Measurements from ENCODE around the gene DLST.

Gene DLST

DNA sequence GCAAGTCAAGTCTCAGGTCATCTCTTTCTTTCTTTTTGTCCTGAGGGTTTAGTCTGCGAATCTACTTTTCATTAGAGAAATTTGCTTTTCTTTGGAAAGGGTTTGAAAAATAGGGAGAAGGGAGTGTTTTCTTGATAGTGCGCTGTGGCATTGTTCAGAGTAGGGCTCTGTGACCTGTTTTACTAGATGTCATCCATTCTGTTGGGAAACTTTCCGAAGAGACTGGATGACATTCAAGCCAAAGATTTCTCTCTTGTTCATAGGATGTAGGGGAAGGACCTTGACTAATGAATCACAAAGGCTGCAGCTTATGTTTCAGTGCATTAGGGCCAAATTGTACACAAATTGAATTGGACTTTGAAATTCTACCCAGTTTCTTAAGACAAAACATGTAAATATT, 14.7 kb downstream of the DLST start:
- DNase-seq (ENCODE audit: low read depth in 3 of 3) = no peak

DNA sequence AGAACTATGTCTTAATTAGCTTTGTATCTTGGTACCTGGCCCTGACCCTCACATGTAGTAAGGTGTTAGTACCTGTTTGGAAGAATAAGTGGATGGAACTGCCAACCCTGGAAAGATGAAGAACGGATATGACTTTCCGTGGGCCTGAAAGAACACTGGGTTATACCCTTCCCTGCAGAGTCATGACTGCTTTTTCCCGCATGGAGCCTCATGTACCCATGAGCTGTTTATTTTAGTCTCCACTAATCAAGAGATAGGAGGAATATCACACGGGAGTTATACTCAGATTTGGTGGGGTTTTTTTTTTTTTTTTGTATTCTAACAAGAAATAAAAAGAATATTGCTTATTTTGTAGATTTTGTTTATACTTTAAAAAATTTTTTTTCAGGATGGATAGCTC, 15.9 kb downstream of the DLST start:
- no peak for DNase-seq (ENCODE audit: low read depth in 3 of 3)

DNA sequence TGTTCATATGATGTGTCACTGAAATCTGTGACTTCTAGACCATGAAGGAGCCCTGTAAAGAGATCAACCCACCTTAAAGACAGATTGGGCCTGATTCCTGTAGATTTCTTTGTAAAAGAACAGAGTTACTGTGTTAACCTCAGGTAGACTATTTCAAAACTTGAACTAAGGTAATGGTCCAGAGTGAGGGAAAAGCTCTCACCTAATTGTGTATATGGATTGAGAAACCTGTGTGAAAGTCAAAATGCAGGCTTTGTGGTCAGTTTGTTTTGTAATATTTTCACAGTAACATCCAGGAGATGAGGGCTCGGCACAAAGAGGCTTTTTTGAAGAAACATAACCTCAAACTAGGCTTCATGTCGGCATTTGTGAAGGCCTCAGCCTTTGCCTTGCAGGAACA, 16.4 kb downstream of the DLST start:
- DNase-seq (ENCODE audit: low read depth in 3 of 3) = no peak

DNA sequence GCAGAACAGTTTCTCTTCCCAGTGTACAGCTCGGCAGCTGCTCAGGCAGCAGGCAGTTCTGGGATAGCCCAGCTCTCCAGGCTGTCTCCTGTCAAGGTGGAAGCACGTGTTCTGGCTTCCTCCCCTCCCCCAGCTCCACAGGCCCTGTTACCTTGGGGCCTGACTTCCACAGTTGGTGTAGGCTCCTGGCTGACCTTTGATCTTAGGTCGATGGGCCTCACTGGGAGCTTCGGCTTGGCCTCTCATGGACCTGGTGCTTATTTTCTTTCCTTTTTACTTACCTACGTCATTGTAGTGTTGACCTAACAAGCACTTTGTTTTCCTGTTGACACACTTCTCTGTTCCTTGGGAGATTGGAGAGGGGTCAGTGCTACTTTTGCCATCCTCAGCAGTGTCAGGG, 17.0 kb downstream of the DLST start:
- no peak for DNase-seq (ENCODE audit: low read depth in 3 of 3)

DNA sequence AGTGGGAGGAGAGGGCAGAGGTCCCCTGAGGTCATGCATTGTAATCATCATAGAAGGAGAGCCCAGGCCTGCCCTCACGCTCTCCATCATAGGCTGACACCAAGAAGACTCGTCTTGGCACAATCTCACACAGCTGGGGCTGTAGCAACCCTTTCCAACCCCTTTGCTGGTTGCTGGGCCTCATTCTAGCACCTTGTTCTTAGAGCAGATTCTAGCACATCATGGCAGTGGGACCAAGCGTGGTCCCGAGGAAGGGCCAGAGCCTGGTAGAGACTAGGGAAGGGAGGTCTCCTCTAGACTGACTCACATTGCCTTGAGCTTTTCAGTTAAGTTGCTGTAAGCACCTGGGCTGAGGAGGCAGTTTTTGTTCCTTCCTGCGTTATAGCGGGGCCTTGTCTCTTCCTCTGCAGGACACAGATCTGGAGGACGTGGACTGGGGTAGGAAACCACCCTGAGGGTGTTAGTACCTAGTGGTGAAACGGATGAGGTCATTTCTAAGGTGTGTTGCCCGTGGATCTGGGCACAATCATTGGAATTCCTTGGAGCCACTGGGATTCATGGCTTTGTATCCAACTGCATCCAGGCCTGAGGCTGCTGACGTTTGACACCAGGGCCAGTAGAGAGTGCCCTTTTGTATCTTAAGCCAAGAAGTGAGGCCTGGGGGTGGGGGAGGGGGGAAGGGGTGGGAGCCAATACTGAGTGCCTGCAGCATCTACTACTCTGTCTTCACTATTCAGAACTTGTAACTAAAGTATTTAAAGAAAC, 21.4 kb downstream of the DLST start:
- no peak for DNase-seq (ENCODE audit: low read depth in 3 of 3)

DNA sequence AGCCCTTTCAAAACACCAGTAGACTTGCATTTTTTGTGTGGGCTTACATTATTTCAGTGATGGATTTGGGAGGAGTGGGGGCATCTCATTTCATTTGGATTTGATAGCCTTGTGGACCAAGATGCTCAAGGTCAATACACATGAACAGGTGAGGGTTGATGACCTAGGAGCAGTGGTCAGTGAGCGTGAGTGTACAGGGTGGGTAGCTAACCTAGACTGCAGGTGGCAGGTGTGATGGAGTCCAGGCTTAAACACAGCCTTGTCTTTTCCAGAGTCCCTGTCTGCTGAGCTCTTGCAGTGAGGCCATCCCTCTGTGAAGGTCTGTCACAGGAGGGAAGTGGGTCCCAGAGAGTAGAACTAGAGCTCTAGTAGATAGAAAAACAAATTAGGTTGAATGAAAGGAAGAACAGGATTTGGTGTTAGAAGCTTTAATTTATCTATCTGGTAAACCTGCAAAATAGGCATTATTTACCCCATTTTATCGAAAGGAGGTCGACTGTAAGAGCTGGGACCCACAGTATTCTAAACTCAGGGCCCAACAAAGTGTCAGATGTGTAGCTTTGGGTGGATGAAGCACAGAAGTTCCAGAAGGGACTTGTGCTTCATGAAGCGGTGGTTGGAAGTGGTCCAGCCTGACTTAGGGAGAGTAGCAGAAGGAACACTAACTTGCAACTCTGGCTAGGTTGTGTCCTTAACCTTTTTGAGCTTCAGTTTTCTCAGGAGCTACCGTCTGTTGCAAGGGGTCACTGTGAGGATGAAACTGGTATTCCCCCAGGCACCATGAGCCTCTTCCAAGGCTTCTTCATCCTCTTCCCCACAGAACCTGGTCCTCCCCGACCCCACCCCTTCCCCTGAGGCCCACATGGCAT, 23.2 kb downstream of the DLST start:
- no peak for DNase-seq (ENCODE audit: low read depth in 3 of 3)

DNA sequence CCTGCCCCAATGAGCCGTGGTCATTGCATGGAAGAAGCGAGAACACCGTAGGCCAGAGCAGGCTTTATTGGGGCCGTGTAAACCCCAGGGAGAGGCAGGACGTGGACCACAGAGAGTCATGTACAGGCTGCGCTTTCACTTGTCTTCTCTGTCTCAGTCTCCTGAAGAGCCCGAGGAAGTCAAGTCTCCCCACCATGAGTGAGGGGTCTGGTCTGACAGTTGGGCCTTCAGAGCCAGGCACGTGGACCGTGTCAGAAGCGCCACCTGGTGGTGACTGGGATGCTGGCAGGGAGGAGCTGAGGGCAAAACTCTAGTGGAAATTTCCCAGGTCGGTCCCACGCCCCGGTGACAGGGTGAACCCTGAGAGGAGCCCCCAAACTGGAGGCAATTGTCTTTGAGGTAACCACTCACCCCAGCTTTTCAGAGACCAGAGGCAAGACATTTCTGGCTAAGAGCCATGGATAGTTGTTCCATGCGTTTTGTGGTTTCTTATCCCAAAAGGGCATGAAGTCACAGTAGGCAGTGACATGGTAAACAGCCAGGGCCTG, 24.0 kb downstream of the DLST start:
- DNase-seq (ENCODE audit: low read depth in 3 of 3) = peak; percentile 49 to 78 (median 67)

DNA sequence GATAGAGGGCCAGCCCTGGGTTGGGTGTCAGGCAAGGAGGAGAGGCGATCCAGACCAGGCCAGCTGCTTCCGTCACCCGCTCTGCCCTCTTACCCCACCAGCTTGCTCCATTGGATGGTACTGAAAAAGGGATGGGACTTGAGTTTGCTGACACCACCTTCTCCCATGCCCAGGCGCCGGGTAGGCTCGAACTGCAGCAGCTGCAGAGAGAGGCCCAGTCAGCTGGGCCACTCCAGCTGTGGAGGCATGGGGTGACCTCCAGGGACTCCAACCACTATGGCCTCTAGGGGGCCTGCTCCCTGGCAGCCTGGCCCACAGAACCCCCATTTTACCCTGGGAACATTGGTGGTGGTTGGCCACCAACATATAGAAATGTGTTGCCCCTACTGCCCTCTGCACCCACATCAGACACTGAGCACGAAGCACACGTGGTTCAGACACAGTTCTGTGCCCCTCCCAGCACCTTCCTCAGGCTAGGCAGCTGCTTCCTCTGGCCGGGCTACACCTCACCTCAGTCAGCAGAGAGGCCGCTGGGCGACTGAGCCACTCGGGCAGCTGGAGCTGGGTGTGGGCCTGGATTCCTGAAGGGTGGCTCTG, 25.3 kb downstream of the DLST start:
- no peak for DNase-seq (ENCODE audit: low read depth in 3 of 3)

DNA sequence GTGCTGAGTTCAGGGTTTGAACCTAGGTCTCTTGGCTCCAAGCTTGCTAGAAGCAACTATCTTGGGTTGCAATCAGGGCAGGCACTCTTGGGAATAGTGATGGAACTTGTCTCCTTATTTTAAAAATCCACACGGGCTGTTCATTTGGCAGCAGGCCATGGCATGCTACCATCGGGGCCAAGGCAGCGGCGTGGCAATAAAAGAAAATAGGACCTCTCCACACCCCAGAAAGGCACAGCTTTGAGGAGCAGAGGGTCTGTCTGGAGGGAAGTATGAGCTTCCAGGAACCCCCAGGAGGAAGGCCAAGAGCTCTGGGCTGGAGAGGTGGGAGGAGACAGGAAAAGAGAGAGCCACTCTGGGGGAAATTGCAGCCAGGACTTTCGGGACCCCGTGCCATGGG, 26.0 kb downstream of the DLST start:
- DNase-seq (ENCODE audit: low read depth in 3 of 3) = no peak

DNA sequence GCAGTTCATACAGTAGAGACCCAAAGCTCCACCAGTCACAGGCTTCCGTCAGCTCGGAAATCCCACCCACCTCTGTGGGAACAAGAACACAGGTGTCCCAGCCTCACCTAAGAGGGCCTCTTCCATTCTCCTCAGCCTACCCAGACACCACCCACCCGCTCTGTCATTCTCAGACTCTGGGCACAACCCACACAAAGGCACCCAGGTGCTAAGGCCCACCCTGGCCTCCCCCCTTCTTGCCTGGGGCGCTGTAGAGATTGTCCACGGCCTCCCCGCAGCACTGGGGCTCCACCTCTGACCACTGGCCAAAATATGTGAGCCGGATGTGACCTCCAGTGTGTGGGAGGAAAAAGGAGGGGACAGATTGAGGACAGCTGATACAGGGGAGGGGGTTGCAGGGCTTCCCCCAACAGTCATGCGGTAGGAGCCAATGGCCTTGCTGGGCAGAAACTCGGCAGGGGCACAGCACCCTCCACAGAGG, 27.2 kb downstream of the DLST start:
- DNase-seq (ENCODE audit: low read depth in 3 of 3) = no peak

DNA sequence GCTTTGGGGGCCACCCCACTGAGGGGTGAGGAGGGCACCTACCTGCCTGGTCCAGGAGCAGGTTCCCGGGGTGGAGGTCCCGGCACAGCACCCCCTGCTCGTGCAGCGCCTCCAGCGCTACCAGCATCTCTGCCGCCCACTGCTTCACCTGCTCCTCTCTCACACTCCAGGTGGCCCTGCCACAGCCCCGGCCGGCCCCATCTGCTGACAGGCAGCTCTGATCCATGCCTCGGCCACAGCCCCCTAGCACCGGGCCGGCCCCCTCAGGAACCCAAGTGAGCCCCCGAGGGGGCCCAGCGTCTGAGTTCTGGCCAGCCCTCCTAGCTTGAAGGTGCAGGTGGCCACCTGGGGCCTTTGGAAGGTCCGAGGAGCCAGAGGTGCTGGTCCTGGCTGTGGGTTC, 27.8 kb downstream of the DLST start:
- no peak for DNase-seq (ENCODE audit: low read depth in 3 of 3)

DNA sequence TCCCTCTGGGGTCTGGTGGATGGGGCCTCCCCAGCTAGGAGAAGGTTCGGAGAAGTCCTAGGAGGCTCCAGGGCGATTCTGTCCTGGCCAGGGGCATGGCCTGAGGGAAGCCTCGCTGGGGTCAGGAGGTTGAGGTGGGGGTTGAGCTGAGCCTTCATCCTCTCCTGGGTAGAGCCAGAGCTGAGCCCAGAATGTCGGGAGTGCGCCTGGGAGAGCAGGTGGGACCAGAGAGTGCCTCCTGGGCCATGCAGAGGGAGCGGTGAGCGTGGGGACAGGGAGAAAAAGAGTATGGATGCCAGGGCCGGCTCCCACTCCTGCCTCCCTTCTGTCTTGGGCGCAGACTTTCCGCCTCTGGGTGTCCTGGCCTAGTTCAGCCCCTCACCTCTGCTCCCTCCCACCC, 28.2 kb downstream of the DLST start:
- no peak for DNase-seq (ENCODE audit: low read depth in 3 of 3)

DNA sequence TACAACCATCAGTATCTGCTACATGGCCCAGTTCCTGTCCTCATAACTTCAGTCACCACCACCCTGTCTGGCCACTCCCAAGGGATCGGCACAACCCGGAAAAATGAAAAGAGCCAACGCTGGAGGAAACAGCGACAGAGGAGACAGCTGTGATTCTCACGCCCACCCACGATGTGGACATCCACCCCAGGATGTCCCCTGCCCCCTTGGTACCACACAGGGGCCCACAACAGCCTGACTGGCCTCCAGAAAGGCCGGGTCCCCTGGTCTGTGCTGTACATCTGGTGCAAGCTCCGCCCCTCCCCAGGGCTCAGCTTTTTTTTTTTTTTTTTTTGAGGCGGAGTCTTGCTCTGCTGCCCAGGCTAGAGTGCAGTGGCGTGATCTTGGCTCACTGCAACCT, 28.8 kb downstream of the DLST start:
- DNase-seq (ENCODE audit: low read depth in 3 of 3) = no peak

DNA sequence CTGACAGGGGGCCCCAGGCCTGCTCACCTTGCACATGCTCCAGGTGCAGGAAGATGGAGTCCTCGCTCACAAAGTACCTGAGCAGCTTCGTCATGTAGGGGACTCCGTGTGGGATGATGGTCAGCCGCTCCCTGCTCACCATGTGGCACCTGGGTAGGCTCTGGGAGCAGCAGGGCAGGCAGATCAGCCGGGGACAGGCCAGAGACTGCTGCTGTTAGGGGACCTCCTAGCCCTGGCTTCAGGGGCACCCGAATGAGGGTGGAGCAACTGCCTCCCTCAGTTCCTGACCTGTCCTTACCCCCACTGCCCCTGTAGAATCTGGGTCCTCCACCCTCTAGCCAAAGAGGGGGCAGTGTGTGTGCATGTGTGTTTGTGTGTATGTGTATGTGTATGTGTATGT, 29.5 kb downstream of the DLST start:
- DNase-seq (ENCODE audit: low read depth in 3 of 3) = no peak

DNA sequence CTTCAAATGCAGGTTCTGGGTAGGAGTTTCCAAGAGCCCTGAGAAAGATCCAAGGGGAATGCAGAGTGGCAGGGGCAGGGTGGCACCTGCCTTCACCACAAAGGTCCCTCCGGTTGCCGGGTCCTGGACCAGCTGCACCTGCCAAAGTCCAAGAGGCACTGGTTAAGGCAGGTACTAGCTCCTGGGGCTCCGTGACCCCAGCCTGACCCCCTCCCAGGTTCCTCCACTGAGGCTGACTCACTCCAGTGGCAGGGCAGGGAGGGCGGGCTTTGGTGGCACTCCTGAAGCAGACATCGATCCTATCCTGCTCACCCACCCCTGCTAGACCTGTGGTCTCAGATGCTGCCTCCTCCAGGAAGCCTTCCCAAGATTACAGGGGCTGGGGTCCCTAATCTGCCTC, 30.0 kb downstream of the DLST start:
- DNase-seq (ENCODE audit: low read depth in 3 of 3) = no peak

DNA sequence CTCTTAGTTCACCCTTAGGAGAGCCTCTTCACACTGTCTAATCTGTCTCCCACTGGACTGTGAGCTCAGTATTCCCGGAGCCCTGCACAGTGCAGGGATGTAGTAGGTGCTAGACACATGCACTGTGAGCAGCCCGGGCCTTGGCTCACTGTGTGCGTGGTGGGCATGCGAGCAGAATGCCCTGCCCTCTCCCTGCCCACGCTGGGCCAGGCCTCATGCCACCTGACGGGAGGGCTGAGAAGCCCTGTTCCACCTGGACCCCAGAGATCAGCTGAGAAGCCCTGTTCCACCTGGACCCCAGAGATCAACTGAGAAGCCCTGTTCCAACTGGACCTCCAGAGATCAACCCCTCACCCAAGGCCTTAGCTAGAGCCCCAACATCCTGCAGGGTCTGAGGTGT, 30.4 kb downstream of the DLST start:
- DNase-seq (ENCODE audit: low read depth in 3 of 3) = no peak

DNA sequence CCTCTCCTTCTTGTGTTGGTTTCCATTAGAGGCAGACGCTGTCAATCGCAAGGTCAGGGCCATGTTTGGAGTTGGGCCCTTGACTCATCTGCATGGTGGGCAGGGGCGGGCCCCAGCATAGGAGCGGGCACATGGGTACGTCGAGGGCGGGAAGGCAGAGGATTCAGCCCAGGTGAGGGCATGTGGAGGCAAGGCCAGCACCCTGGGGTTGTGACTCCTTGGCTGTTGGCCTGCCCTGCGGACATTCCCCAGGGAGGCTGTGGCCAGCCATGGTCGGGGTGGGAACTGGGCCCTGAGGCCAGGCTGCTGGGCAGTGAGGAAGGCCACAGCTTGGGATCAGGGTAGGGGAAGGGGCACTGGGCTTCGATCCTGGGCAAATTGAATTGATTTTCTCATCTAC, 31.1 kb downstream of the DLST start:
- DNase-seq (ENCODE audit: low read depth in 3 of 3) = no peak

DNA sequence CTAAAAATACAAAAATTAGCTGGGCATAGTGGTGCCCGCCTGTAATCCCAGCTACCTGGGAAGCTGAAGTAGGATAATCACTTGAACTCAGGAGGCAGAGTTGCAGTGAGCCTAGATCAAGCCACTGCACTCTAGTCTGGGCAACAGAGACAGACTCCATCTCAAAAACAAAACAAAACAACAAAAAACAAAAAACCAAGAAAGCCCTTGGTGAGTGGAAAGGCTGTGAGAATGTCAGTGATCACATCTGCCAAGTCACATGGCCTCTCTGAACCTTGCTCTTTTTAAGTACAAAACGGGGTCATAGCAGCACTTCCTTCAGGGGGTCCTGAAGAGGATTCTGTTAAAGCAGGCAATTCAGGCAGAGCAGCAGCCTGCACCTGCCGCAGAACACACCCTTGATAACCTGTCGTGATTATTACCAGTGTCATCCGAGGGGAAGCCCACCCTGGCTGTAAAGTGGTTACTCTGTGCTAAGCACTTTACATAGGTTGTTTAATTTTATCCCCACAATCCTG, 31.7 kb downstream of the DLST start:
- no peak for DNase-seq (ENCODE audit: low read depth in 3 of 3)

DNA sequence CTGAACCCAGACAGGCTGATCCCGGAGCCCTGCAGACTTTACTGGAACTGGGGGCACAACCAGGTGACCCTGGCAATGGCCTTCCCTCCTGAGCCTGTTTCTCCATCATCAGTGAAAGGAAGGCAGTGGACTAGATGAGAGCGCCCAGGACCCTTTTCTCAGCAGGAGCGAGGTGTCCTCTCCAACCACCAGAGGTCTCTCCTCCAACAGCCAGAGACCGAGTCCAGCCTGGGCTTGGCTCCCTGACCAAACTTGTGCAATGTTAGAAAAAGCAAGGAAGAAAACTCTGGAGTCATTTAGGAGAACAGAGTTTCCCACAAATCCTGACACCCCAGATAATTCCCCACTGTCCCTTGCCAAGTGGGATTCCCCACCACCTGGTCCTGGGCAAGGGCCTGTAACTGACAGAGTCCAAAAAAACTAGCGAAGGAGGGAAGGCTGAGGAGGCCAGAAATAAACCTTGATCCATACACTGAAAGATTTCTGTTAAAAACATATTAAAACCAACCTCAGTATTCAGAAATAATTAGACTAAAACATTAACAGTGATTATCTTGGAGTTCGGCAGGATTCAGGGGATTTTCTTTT, 32.4 kb downstream of the DLST start:
- DNase-seq (ENCODE audit: low read depth in 3 of 3) = no peak

DNA sequence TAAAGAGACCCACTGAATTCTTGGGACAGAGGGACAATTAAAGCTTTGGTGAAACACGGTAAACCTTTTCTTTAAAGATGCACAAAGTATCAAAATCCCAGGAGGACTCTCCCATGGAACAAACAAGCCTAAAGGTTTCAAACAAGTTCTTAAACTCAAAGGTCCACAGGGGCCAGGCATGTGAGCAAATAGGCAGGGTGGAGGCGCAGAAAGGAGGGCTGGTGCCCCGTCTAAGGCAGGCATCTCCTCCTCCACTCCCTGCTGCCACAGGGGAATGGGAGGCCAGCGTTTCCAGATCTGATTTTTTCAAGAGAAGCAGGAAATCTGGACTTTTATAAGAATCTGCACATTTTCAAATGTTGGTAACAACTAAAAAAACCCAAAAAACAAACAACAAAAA, 33.7 kb downstream of the DLST start:
- DNase-seq (ENCODE audit: low read depth in 3 of 3) = no peak

DNA sequence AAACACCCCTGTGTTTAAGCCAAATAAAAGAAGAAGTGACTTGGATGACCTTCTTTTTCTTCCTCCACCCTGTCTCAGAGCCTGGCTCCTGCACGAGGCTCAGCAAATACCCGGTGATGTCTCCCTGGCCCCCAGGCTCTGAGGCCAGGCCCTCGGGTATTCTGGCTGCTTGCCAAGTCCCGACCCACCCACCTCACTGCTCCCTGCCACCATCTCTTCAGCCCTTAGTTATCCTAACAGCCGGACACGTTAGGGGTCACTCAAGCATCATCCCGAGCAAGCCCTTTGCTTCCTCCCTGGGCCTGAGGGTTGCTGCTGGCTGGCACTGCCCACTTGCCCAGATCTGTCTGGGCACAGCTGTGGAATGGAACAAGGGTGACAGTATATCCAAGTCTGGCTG, 34.1 kb downstream of the DLST start:
- DNase-seq (ENCODE audit: low read depth in 3 of 3) = no peak

DNA sequence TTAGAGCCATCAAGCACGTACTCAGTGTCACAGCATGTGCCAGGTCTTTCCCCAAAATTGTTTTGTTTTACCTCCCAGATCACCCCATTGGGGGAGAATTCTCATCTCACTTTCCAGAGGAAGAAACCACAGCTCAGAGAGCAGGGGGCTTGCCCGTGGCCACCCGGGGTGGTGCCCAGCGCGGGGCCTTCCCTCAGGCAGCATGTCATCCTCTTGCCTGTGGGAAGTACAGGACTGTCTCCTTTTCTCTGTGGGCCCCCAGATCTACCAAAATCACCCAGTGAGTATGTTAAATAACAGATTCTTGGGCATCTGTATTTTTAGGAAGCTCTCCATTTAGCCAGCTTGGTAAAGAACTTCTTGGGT, 35.4 kb downstream of the DLST start:
- DNase-seq (ENCODE audit: low read depth in 3 of 3) = no peak

All from stimulated activated CD4-positive, alpha-beta T cell treated with anti-CD3 and anti-CD28 coated beads, TNF-alpha, amount 100 ng/mL, for 48 hours (primary cell).